HCT116 (cell line): Measurements from ENCODE around the gene KIF13A. TPM values are rescaled to one million over a fixed set of nuclear protein-coding genes. Genes with fewer than 3 reads are reported as not detected.

Experiments
- ATAC-seq: fragments of 200-7000 bp; cut with Tn5 transposase; 2 replicates; pipeline ENCODE4 v1.9.1; 2020; ENCODE audit warnings: mild to moderate bottlenecking, moderate library complexity
- BruUV-seq: library from RNA; stranded (reverse); fragments of 400-500 nt; replicated peaks from 2 replicates; lab custom pipeline; 2021; lab: Mats Ljungman, UMichigan
- CTCF ChIA-PET: fragments of 300-600 bp; sonication (Branson Sonifier 250); formaldehyde crosslinking; loops from one replicate; lab custom pipeline; 2021; ENCODE audit warnings: antibody characterized with exemption; lab: Charles Lee
- POLR2A ChIA-PET: fragments of 300-600, 350-600 bp; sonication (Branson Sonifier 250); formaldehyde crosslinking; loops from one replicate; lab custom pipeline; 2021; ENCODE audit warnings: antibody characterized with exemption; lab: Charles Lee
- RAD21 ChIA-PET, 2 experiments: fragments of 300-600 bp; sonication (Branson Sonifier 250); formaldehyde crosslinking; loops; one replicate each; lab custom pipeline; 2023; ENCODE audit warnings: low total read pairs in 2 of 2; ENCODE audit not compliant: uncharacterized antibody in 2 of 2, unreplicated experiment in 2 of 2, low non-redundant PET in 1 of 2; lab: Charles Lee
- DNase-seq: peaks from one replicate; pipeline ENCODE4 v3.0.0-alpha.2; 2010; ENCODE audit warnings: low read depth, low spot score
- H2AFZ ChIP-seq: fragments of 200-600 bp; shearing (Covaris generic), sonication (generic); 2 replicates; pipeline ENCODE4 v1.6.1; 2017; ENCODE audit warnings: low read depth, mixed run types, mixed read lengths, antibody characterized with exemption, low read length; ENCODE audit not compliant: poor library complexity, severe bottlenecking
- H3K27ac ChIP-seq: 2 replicates; pipeline ENCODE4 v1.5.1; 2012; ENCODE audit warnings: low read depth, low read length
- H3K27me3 ChIP-seq: fragments of 200-600 bp; sonication (generic); 2 replicates; pipeline ENCODE4 v1.6.1; 2016; ENCODE audit warnings: mixed run types, low read length, mixed read lengths; ENCODE audit not compliant: insufficient read depth
- H3K36me3 ChIP-seq, 2 experiments: fragments of 200-500 bp in 1 of 2; fragments of 200-600 bp in 1 of 2; sonication (Bioruptor generic) in 1 of 2; sonication (generic) in 1 of 2; 2 replicates each; pipeline versions ENCODE4 v1.5.1 to v1.6.1; 2014 to 2016; ENCODE audit warnings: low read length in 2 of 2, inconsistent platforms in 1 of 2, mixed read lengths in 1 of 2, mixed run types in 1 of 2; ENCODE audit not compliant: insufficient read depth in 2 of 2, control insufficient read depth in 1 of 2
- H3K4me1 ChIP-seq, 2 experiments: fragments of 200-600 bp in 1 of 2; sonication (generic) in 1 of 2; 2 replicates each; pipeline versions ENCODE4 v1.5.1 to v1.6.1; 2012 to 2017; ENCODE audit warnings: low read length in 2 of 2, inconsistent platforms in 1 of 2, mild to moderate bottlenecking in 1 of 2, mixed read lengths in 1 of 2, mixed run types in 1 of 2, moderate library complexity in 1 of 2; ENCODE audit not compliant: insufficient read depth in 2 of 2, control insufficient read depth in 1 of 2
- H3K4me2 ChIP-seq: fragments of 200-600 bp; sonication (generic); 2 replicates; pipeline ENCODE4 v1.6.1; 2017; ENCODE audit warnings: mixed run types, low read length, mixed read lengths
- H3K4me3 ChIP-seq, 2 experiments: fragments of 200-600 bp in 1 of 2; sonication (generic) in 1 of 2; replicated peaks in 1 of 2; 2 replicates each; pipeline ENCODE4 v1.5.1; 2011 to 2016; ENCODE audit warnings: low read length in 2 of 2, control low read depth in 1 of 2, low read depth in 1 of 2, mild to moderate bottlenecking in 1 of 2, mixed read lengths in 1 of 2, mixed run types in 1 of 2
- H3K79me2 ChIP-seq: fragments of 200-600 bp; sonication (generic); 2 replicates; pipeline ENCODE4 v1.6.1; 2017; ENCODE audit warnings: mild to moderate bottlenecking, mixed run types, low read length, moderate library complexity, mixed read lengths; ENCODE audit not compliant: insufficient read depth
- H3K9ac ChIP-seq: fragments of 200-600 bp; sonication (generic); 2 replicates; pipeline ENCODE4 v1.6.1; 2016; ENCODE audit warnings: low read length, mixed read lengths
- H3K9me2 ChIP-seq: fragments of 200-600 bp; sonication (generic), shearing (Covaris generic); 2 replicates; pipeline ENCODE4 v1.6.1; 2017; ENCODE audit warnings: mixed run types, mild to moderate bottlenecking, moderate library complexity; ENCODE audit not compliant: insufficient read depth
- H3K9me3 ChIP-seq, 2 experiments: fragments of 200-500 bp in 1 of 2; fragments of 200-600 bp in 1 of 2; sonication (Bioruptor generic) in 1 of 2; sonication (generic) in 1 of 2; 2 replicates each; pipeline ENCODE4 v1.6.1; 2014 to 2017; ENCODE audit warnings: low read length in 2 of 2, mixed read lengths in 2 of 2, inconsistent platforms in 1 of 2, low read depth in 1 of 2, mild to moderate bottlenecking in 1 of 2, mixed run types in 1 of 2, moderate library complexity in 1 of 2; ENCODE audit not compliant: control insufficient read depth in 1 of 2, insufficient read depth in 1 of 2
- H4K20me1 ChIP-seq: fragments of 200-600 bp; sonication (generic), shearing (Covaris generic); 2 replicates; pipeline ENCODE4 v1.6.1; 2017; ENCODE audit warnings: mixed run types, mild to moderate bottlenecking, moderate library complexity; ENCODE audit not compliant: insufficient read depth
- ATF3 ChIP-seq: IDR thresholded peaks from 2 replicates; pipeline ENCODE4 v1.6.1; 2012
- CBX3 ChIP-seq: IDR thresholded peaks from 2 replicates; pipeline ENCODE4 v1.6.1; 2012; ENCODE audit warnings: low read depth
- CEBPB ChIP-seq: IDR thresholded peaks from 2 replicates; pipeline ENCODE4 v1.6.1; 2012; ENCODE audit warnings: low read depth
- EGR1 ChIP-seq: IDR thresholded peaks from 2 replicates; pipeline ENCODE4 v1.6.1; 2012; ENCODE audit warnings: low read depth
- ELF1 ChIP-seq: IDR thresholded peaks from 2 replicates; pipeline ENCODE4 v1.6.1; 2012; ENCODE audit warnings: low read depth, borderline replicate concordance
- EZH2phosphoT487 ChIP-seq: fragments of 200-600 bp; IDR thresholded peaks from 2 replicates; pipeline ENCODE4 v1.6.1; 2018; ENCODE audit warnings: antibody characterized with exemption, borderline replicate concordance
- FOSL1 ChIP-seq: IDR thresholded peaks from 2 replicates; pipeline ENCODE4 v1.6.1; 2012; ENCODE audit warnings: low read depth
- JUND ChIP-seq: IDR thresholded peaks from 2 replicates; pipeline ENCODE4 v1.6.1; 2012
- MAX ChIP-seq: IDR thresholded peaks from 2 replicates; pipeline ENCODE4 v1.6.1; 2012
- POLR2A ChIP-seq: IDR thresholded peaks from 2 replicates; pipeline ENCODE4 v1.7.0; 2011; ENCODE audit warnings: borderline replicate concordance; ENCODE audit not compliant: insufficient read depth, insufficient read length; ENCODE audit errors: extremely low read depth
- POLR2AphosphoS5 ChIP-seq: IDR thresholded peaks from 2 replicates; pipeline ENCODE4 v1.6.1; 2011; ENCODE audit warnings: mild to moderate bottlenecking, low read depth, low read length, moderate library complexity
- RAD21 ChIP-seq: IDR thresholded peaks from 2 replicates; pipeline ENCODE4 v1.6.1; 2012; ENCODE audit warnings: low read depth, mild to moderate bottlenecking
- REST ChIP-seq: IDR thresholded peaks from 2 replicates; pipeline ENCODE4 v1.6.1; 2012; ENCODE audit warnings: low read depth
- SIN3A ChIP-seq: IDR thresholded peaks from 2 replicates; pipeline ENCODE4 v1.6.1; 2012; ENCODE audit warnings: low read depth
- SP1 ChIP-seq: IDR thresholded peaks from 2 replicates; pipeline ENCODE4 v1.6.1; 2012; ENCODE audit warnings: low read depth
- SRF ChIP-seq: IDR thresholded peaks from 2 replicates; pipeline ENCODE4 v1.6.1; 2012; ENCODE audit warnings: low read depth
- TCF7L2 ChIP-seq: IDR thresholded peaks from 2 replicates; pipeline ENCODE4 v1.7.0; 2011; ENCODE audit warnings: borderline replicate concordance, inconsistent platforms; ENCODE audit not compliant: insufficient read depth, insufficient read length; ENCODE audit errors: extremely low read depth
- YY1 ChIP-seq: IDR thresholded peaks from 2 replicates; pipeline ENCODE4 v1.6.1; 2011; ENCODE audit warnings: low read length, low read depth, moderate library complexity, mild to moderate bottlenecking; ENCODE audit not compliant: insufficient replicate concordance; ENCODE audit errors: extremely low read depth
- ZFX ChIP-seq: fragments of 450-650 bp; IDR thresholded peaks from 2 replicates; pipeline ENCODE4 v1.6.1; 2017
- intact Hi-C: fragments of 100-400 bp; cut with micrococcal nuclease; formaldehyde crosslinking; loops from 2 replicates; pipeline ENCODE4 v1.10.0; 2022
- total RNA-seq: library from RNA; stranded (reverse); gene quantifications from one replicate; pipeline ENCODE4 v1.2.1, GENCODE V29; 2021; ENCODE audit not compliant: unreplicated experiment

Gene KIF13A
- total RNA-seq, 1 experiment from 2014 or later, result 23.1 TPM

GRCh38 chr6:17910189-17910588 lies 77.2 kb downstream of the KIF13A start:
- Histone ChIP-seq H3K79me2 (peaks cover 7% of the 10 kb centered on the region; the same call in 1 of the 2 replicates), H3K27ac (no peak overlapping the region), H3K9ac (no peak overlapping the region), H3K4me2 (no peak overlapping the region), H3K4me3 (no peak overlapping the region), H3K27me3 (no peaks in the 10 kb centered on the region), H3K36me3 (no peaks in the 10 kb centered on the region), H2AFZ (no peak overlapping the region), H3K9me3 (no peaks in the 10 kb centered on the region)
- BruUV-seq, result no TSS peak
- ChIA-PET POLR2A (no interaction called here), RAD21 (no interaction called here)
- intact Hi-C loops, result no loop called here
- no peak for ATAC-seq
- TF ChIP-seq FOSL1 (no peak), ELF1 (no peak), SP1 (no peak), ZFX (no peak), RAD21 (no peak), YY1 (no peak), MAX (no peak), TCF7L2 (no peak)
- TF ChIP-seq, all 23 proteins: peak for 0
- peaks cover 7 to 27% of the 10 kb centered on the region in 2 experiments; a peak in 3 of 4 replicates for H3K4me1 ChIP-seq
- no peak for DNase-seq
- CTCF ChIA-PET, result no interaction called here
- H4K20me1 ChIP-seq, result no peaks in the 10 kb centered on the region
- H3K9me2 ChIP-seq, result no peaks in the 10 kb centered on the region

GRCh38 chr6:17908831-17909230 lies 78.6 kb downstream of the KIF13A start:
- H3K4me3 ChIP-seq, result no peak overlapping the region
- peaks cover 7 to 27% of the 10 kb centered on the region in 2 experiments; a peak in 3 of 4 replicates for H3K4me1 ChIP-seq
- no peaks in the 10 kb centered on the region for H4K20me1 ChIP-seq
- RAD21 ChIA-PET, result no interaction called here
- no peaks in the 10 kb centered on the region for H3K9me3 ChIP-seq
- POLR2A ChIA-PET, result no interaction called here
- H3K36me3 ChIP-seq, result no peaks in the 10 kb centered on the region
- no peak overlapping the region for H3K9ac ChIP-seq
- intact Hi-C loops, result no loop called here
- H3K4me2 ChIP-seq, result no peak overlapping the region
- ATAC-seq (no peak), DNase-seq (no peak)
- H3K27me3 ChIP-seq, result no peaks in the 10 kb centered on the region
- no peak overlapping the region for H3K27ac ChIP-seq
- H3K79me2 ChIP-seq, result peaks cover 7% of the 10 kb centered on the region; the same call in 1 of the 2 replicates
- H2AFZ ChIP-seq, result no peak overlapping the region
- H3K9me2 ChIP-seq, result no peaks in the 10 kb centered on the region
- CTCF ChIA-PET, result no interaction called here
- BruUV-seq, result no TSS peak
- TF ChIP-seq ZFX (no peak), FOSL1 (no peak), POLR2AphosphoS5 (no peak), EGR1 (no peak), RAD21 (no peak), EZH2phosphoT487 (no peak), CEBPB (no peak), JUND (no peak), SP1 (no peak), SIN3A (no peak), SRF (no peak), REST (no peak), ATF3 (no peak), POLR2A (no peak), CBX3 (no peak), MAX (no peak)
